GM18907 (cell line): Measurements from ENCODE around the gene TPRN.

Source experiments
- ATAC-seq: cut with Tn5 transposase; IDR thresholded peaks from one replicate; pipeline ENCODE4 v1.9.1; 2021; ENCODE audit warnings: mild to moderate bottlenecking, moderate library complexity; ENCODE audit not compliant: unreplicated experiment

TPRN gene

GRCh38 chr9:137175345-137175961, 25.1 kb downstream of the TPRN start:
- ATAC-seq, result no peak

- ATAC-seq, result no peak
These were observed 25.7 kb downstream of the TPRN start for GRCh38 chr9:137174722-137175293.

- no peak for ATAC-seq
These were observed 26.5 kb downstream of the TPRN start for GRCh38 chr9:137173796-137174664.

GRCh38 chr9:137172901-137173795, 27.4 kb downstream of the TPRN start:
- no peak for ATAC-seq

- ATAC-seq, result no peak
These were observed 29.2 kb downstream of the TPRN start for GRCh38 chr9:137171149-137171900.

GRCh38 chr9:137170486-137171148, 29.9 kb downstream of the TPRN start:
- ATAC-seq, result no peak

- ATAC-seq, result no peak
These were observed 30.6 kb downstream of the TPRN start, which contains the start of gene LRRC26 for GRCh38 chr9:137169896-137170358. TSS of gene LRRC26 (minus strand) at chr9:137170051. CDS start at chr9:137169943, 108 bp downstream.

GRCh38 chr9:137168904-137169856, 31.4 kb downstream of the TPRN start:
- ATAC-seq, result no peak

GRCh38 chr9:137168573-137168903, 32.0 kb downstream of the TPRN start:
- no peak for ATAC-seq

- ATAC-seq, result no peak
These were observed 32.6 kb downstream of the TPRN start for GRCh38 chr9:137167747-137168572.

- ATAC-seq, result no peak
These were observed 33.2 kb downstream of the TPRN start for GRCh38 chr9:137167277-137167746.

GRCh38 chr9:137166380-137167229, 33.9 kb downstream of the TPRN start:
- no peak for ATAC-seq

GRCh38 chr9:137165250-137165836, 35.2 kb downstream of the TPRN start:
- ATAC-seq, result no peak

GRCh38 chr9:137164370-137165249, 35.9 kb downstream of the TPRN start:
- no peak for ATAC-seq

- ATAC-seq, result no peak
These were observed 36.7 kb downstream of the TPRN start for GRCh38 chr9:137163805-137164204.
